Measurements from ENCODE around the gene IRF2BP2. TPM values are rescaled to one million over a fixed set of nuclear protein-coding genes. Genes with fewer than 3 reads are reported as not detected.
A peak's percentile ranks its signal among the peaks of the same experiment; 100 is the strongest.

Gene IRF2BP2
- total and polyA plus RNA-seq, 2 of the 13 experiments (the other 11 are each of a cell fraction or from before 2014, with no cell fraction given), result 140 to 147 TPM

- no peak for TF ChIP-seq CREB3 (CRISPR knock-in tag; IDR thresholded peaks at IDR 0.05)
- TF ChIP-seq SKIL (CRISPR knock-in tag; IDR thresholded peaks at IDR 0.05; ENCODE audit: borderline replicate concordance), result peak; percentile 68
- no peak for TF ChIP-seq RNF2 (conservative IDR thresholded peaks at IDR 0.05; ENCODE audit: low read depth)
- TF ChIP-seq XBP1 (CRISPR knock-in tag; IDR thresholded peaks at IDR 0.05), result no peak
- peak; percentile 73 for TF ChIP-seq FOXA3 (CRISPR knock-in tag; IDR thresholded peaks at IDR 0.05)
- no peak for TF ChIP-seq AKNA (CRISPR knock-in tag; IDR thresholded peaks at IDR 0.05; ENCODE audit: borderline replicate concordance)
- peak; percentile 81; the same call in 1 of the 2 replicates for TF ChIP-seq ZNF275 (CRISPR knock-in tag; IDR thresholded peaks at IDR 0.05; ENCODE audit: borderline replicate concordance)
- TF ChIP-seq ZNF234 (CRISPR knock-in tag; conservative IDR thresholded peaks at IDR 0.05), result no peak
- TF ChIP-seq BHLHE40 (IDR thresholded peaks at IDR 0.05; ENCODE audit: low read length), result 0 out of 2 replicates have a peak, but pooled peaks have one; percentile 23
- TF ChIP-seq ZNF292 (CRISPR knock-in tag; IDR thresholded peaks at IDR 0.05; ENCODE audit: borderline replicate concordance, low read depth), result peak; percentile 89; the same call in 1 of the 2 replicates
- peak; percentile 83 for TF ChIP-seq ZNF644 (CRISPR knock-in tag; IDR thresholded peaks at IDR 0.05; ENCODE audit: low read depth)
- peak; percentile 48; the same call in 1 of the 2 replicates for TF ChIP-seq ZNF430 (CRISPR knock-in tag; IDR thresholded peaks at IDR 0.05)
- TF ChIP-seq POGK (CRISPR knock-in tag; conservative IDR thresholded peaks at IDR 0.05), result peak; percentile 63; the same call in 1 of the 2 replicates
- no peak for TF ChIP-seq GMEB2 (CRISPR knock-in tag; IDR thresholded peaks at IDR 0.05; ENCODE audit: low read depth)
Observed at GRCh38 chr1:234638832-234639799, 29.1 kb upstream of the IRF2BP2 start (continued).

Data from HepG2 (cell line).